ENCODE data around the gene RHBDL1. TPM values are rescaled to one million over a fixed set of nuclear protein-coding genes. Genes with fewer than 3 reads are reported as not detected.
A peak's percentile ranks its signal among the peaks of the same experiment; 100 is the strongest.

RHBDL1 gene
- total and polyA plus RNA-seq, 9 of the 15 experiments (the other 6 are each of a cell fraction or from before 2014, with no cell fraction given), result 0.03 to 5.6 (median 1.3) TPM; not detected in 1

DNA sequence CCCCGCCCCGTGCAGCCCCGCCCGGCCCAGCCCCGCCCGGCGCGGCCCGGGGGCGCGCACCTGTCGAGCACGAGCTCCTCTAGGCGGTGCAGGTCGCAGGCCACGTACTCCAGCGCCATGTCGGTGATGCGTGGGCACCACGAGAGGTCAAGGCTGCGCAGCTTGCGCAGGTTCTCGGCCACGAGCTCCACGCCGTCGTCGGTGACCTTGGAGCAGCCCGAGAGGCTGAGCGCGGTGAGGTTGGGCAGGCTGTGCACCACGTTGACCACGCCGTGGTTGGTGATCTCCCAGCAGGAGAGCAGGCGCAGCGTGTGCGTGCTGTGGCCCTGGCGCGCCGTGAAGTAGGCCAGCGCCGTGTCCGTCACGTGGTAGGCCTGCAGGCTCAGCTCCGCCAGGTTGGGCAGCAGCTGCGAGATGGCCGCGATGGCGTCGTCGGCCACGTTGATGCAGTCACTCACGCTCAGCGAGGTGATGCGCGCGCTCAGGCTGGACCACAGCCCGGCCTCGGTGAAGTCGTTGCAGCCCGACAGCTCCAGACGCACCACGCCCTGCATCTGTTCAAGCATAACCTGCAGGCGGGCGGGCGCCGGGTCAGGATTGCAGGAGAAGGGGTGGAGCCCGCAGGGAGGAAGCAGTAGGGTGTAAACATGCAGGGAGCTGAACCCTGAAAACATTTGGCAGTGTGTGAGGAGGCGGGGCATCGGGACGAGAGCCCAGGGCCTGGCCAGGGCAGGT is 20.1 kb downstream of the RHBDL1 start (continued):
- 0 out of 2 replicates have a peak, but pooled peaks have one; percentile 7 for TF ChIP-seq KLF13 (tag; IDR thresholded peaks at IDR 0.05; ENCODE audit: borderline replicate concordance, low read depth)

DNA sequence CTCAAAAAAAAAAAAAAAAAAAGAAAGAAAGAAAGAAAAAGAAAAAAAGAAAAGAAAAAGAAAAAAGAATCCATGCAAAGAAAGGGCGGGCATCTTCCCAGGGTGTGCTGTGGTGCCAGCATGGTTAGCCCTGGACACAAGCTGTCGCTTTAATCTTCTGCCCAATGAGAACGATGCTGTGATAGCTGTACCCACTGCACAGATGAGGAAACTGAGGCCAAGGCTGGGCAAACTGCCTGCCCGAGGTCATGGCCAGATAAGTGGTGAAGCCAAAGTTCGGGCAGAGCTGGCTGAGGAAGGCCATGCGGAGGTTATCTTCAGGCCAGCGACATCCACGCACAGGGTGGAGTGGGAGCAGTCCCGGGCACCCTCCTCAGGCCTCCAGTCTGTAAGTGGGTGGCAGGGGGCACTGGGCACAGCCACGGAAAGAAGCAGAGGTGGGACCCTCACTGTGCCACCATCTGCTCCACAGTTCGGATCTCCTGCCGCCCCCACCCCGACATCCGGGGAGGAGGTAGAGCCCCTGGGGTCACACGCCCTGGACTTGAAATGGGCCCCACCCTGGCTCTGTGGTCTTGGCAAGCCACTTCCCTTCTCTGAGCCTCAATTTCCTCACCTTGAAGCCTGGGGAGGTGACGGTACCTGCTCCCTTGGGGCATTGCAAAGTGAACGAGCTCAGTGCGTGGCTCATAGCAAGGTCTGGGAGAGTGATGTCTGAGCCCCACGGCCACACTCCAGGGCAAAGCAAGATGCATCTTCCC is 23.6 kb downstream of the RHBDL1 start:
- H4K20me1 ChIP-seq (replicated peaks; ENCODE audit: control insufficient read depth, insufficient read depth, low read length), result peaks cover 25% of the 10 kb centered on the region
- peaks cover 7 to 61% of the 10 kb centered on the region in 2 experiments for H3K4me1 ChIP-seq (replicated peaks in 1 of 2; ENCODE audit: control insufficient read depth in 2 of 2, insufficient read depth in 2 of 2, low read length in 2 of 2)
- H3K9ac ChIP-seq (ENCODE audit: insufficient read depth in 1 of 2, low read depth in 2 of 2, low read length in 2 of 2), result no peak overlapping the region
- intact Hi-C loops (cut with micrococcal nuclease) (no loop called here), in situ Hi-C loops (cut with MboI) (no loop called here)
- H3K4me3 ChIP-seq, result no peak overlapping the region
- H3K79me2 ChIP-seq (ENCODE audit: control insufficient read depth, insufficient read depth, low read length), result no peaks in the 10 kb centered on the region
- ChIA-PET POLR2A (no interaction called here), CTCF (ENCODE audit: low intra/inter-chr PET ratio) (no interaction called here)
- no peak overlapping the region for H3K27ac ChIP-seq (ENCODE audit: extremely low read depth, low read depth, low read length)
- BruUV-seq (replicated peaks), result no TSS peak
- no peak for FAIRE-seq
- peaks cover 6% of the 10 kb centered on the region for H3K9me1 ChIP-seq (ENCODE audit: control insufficient read depth, insufficient read depth, low read length)
- H3K9me3 ChIP-seq (replicated peaks; ENCODE audit: control insufficient read depth, insufficient read depth, low read depth, low read length), result no peaks in the 10 kb centered on the region
- ATAC-seq, result no peak
- no peak overlapping the region for H2AFZ ChIP-seq (ENCODE audit: low read depth, low read length)
- no peaks in the 10 kb centered on the region for H3K36me3 ChIP-seq (ENCODE audit: control insufficient read depth, insufficient read depth, low read length)
- TF ChIP-seq BCOR (IDR thresholded peaks at IDR 0.05) (peak; percentile 84), HDAC1 (IDR thresholded peaks at IDR 0.05) (no peak), KDM1A (IDR thresholded peaks at IDR 0.05) (peak; percentile 58 to 65; a peak in 3 of 4 replicates)
- DNase-seq (ENCODE audit: extremely low read depth in 1 of 4, low spot score in 3 of 4), result no peak
- 6% methylated on average over 14 of the region's 19 CpGs for WGBS (ENCODE audit: insufficient coverage, low coverage, missing lambda C conversion rate)
- H3K4me2 ChIP-seq (ENCODE audit: insufficient read depth, low read length), result no peak overlapping the region
- peaks cover 15 to 56% of the 10 kb centered on the region in 2 experiments; a peak in 4 of 5 replicates for H3K27me3 ChIP-seq (ENCODE audit: control insufficient read depth in 2 of 2, insufficient read depth in 2 of 2, low read length in 2 of 2)

All from K562 (cell line).